Measurements from ENCODE around the gene ITIH5. TPM values are rescaled to one million over a fixed set of nuclear protein-coding genes. Genes with fewer than 3 reads are reported as not detected.

Gene ITIH5
- total and polyA plus RNA-seq, 2 donors: 1.2 to 1.8 TPM

DNA sequence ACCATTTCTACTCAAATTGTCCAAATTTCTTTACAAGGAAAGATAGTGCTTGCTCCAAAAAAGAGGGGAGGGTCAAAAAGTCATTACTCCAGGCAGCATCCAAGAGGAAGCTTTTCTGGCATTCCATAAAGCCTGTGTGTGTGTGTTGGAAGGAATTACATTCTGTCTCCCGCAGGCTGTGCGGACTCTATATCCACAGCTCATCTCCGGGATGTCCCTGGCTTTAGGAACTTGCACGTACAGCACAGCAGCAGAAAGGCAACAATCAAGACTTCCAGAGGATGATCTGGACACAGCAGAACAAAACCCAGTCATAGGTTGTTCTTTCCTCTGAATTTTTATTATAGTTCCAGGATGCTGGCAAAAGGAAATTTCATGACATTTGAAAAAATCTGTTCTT is 94.8 kb downstream of the ITIH5 start:
- no peak overlapping the region for H3K27ac ChIP-seq (ENCODE audit: low read depth in 1 of 2, low read length in 1 of 2)
- no peak overlapping the region for H3K4me3 ChIP-seq (ENCODE audit: low read length in 2 of 2)
- DNase-seq (ENCODE audit: low read depth in 6 of 9, low spot score in 9 of 9): no peak
- H3K36me3 ChIP-seq (ENCODE audit: control insufficient read depth in 2 of 2, insufficient read depth in 2 of 2, low read length in 1 of 2): no peaks in the 10 kb centered on the region
- 96% methylated on average over 4 of the region's 4 CpGs for WGBS
- no peaks in the 10 kb centered on the region for H3K27me3 ChIP-seq (ENCODE audit: control insufficient read depth in 2 of 2, insufficient read depth in 1 of 2, low read length in 1 of 2)
- H3K4me1 ChIP-seq (ENCODE audit: control insufficient read depth in 2 of 2, insufficient read depth in 2 of 2, low read length in 2 of 2): no peaks in the 10 kb centered on the region
- H3K9me3 ChIP-seq (ENCODE audit: control insufficient read depth in 2 of 2, insufficient read depth in 1 of 2, low read length in 1 of 2): no peaks in the 10 kb centered on the region

DNA sequence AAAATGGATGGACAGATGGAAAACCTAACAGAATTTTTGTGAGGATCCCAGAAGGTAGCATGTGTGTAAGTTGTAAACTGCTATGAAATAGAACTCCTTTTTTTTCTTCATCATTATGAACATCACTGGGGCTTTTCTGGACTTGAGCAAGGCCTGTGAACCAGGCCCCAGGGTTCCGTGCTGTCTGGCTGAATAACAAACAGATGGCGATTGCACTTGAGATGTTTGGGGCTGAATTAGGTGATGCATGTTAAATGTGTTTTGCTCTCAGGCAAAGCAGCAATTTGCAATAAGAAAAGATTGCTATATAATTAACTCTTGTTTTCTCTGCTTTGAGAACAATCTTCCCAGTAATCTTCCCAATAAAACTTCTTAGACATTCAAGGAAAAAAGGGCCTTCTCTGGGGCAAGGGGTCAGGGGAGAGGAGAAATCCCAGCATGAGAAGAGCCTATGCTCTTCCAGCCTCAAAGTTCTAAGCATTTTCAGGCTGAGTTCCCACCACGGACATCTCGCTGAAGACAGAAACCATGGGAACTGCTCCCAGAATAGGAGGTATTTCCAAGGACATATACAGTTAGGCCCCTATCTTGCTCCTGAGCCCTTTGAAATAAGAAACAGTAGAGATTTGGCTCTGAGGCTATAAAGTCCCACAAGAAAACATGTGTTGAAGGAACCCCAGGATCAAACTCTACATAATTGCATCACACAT is 98.7 kb downstream of the ITIH5 start:
- H3K27ac ChIP-seq (ENCODE audit: low read depth in 1 of 2, low read length in 1 of 2): no peak overlapping the region
- no peak overlapping the region for H3K4me3 ChIP-seq (ENCODE audit: low read length in 2 of 2)
- H3K36me3 ChIP-seq (ENCODE audit: control insufficient read depth in 2 of 2, insufficient read depth in 2 of 2, low read length in 1 of 2): no peaks in the 10 kb centered on the region
- no peak for DNase-seq (ENCODE audit: low read depth in 6 of 9, low spot score in 9 of 9)
- no peaks in the 10 kb centered on the region for H3K27me3 ChIP-seq (ENCODE audit: control insufficient read depth in 2 of 2, insufficient read depth in 1 of 2, low read length in 1 of 2)
- WGBS: 96% methylated on average over 4 of the region's 4 CpGs
- no peaks in the 10 kb centered on the region for H3K4me1 ChIP-seq (ENCODE audit: control insufficient read depth in 2 of 2, insufficient read depth in 2 of 2, low read length in 2 of 2)
- no peaks in the 10 kb centered on the region for H3K9me3 ChIP-seq (ENCODE audit: control insufficient read depth in 2 of 2, insufficient read depth in 1 of 2, low read length in 1 of 2)

DNA sequence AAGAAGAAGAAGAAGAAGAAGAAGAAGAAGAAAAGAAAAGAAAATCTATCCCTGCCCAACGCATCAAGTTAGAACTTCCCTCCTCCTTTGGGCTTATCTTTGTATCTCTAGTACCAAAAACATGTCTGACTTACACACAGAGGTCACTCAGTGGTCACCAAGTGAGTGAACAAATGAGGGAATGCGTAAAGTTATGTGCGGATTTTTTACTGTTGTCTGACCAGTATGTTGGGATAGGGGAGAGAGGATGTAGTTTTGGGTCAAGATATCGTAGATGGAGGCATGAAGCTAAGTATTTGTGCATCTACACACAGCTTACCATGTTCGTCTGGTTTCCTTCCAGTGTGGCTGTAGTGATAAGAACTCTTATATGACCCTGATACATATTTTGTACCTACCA is 99.9 kb downstream of the ITIH5 start:
- 98% methylated on average over 5 of the region's 5 CpGs for WGBS
- H3K27ac ChIP-seq (ENCODE audit: low read depth in 1 of 2, low read length in 1 of 2): no peak overlapping the region
- H3K9me3 ChIP-seq (ENCODE audit: control insufficient read depth in 2 of 2, insufficient read depth in 1 of 2, low read length in 1 of 2): no peaks in the 10 kb centered on the region
- no peak overlapping the region for H3K4me3 ChIP-seq (ENCODE audit: low read length in 2 of 2)
- no peak for DNase-seq (ENCODE audit: low read depth in 6 of 9, low spot score in 9 of 9)
- H3K27me3 ChIP-seq (ENCODE audit: control insufficient read depth in 2 of 2, insufficient read depth in 1 of 2, low read length in 1 of 2): no peaks in the 10 kb centered on the region
- no peaks in the 10 kb centered on the region for H3K4me1 ChIP-seq (ENCODE audit: control insufficient read depth in 2 of 2, insufficient read depth in 2 of 2, low read length in 2 of 2)
- no peaks in the 10 kb centered on the region for H3K36me3 ChIP-seq (ENCODE audit: control insufficient read depth in 2 of 2, insufficient read depth in 2 of 2, low read length in 1 of 2)

DNA sequence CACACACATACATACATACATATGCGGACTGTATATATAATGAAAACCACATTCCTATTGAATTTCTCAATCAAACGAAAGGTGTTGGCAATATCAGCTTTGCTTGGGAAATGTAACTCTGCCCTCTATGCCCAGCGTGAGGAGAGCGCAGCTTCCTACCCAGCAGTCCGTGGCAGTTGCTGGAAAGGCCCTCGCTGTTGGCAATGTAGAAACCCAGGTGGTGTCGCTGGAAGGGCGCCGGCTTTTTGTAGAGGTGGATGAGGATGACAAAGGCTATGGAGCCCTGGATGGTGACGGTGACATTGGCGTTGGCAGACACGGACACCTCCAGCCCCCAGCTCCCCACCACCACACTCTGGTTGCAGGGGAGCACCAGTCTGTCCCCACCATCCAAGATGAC is 100.9 kb downstream of the ITIH5 start:
- 99% methylated on average over 12 of the region's 12 CpGs for WGBS
- H3K4me1 ChIP-seq (ENCODE audit: control insufficient read depth in 2 of 2, insufficient read depth in 2 of 2, low read length in 2 of 2): peaks cover 0 to 2% of the 10 kb centered on the region in 2 donors
- H3K27me3 ChIP-seq (ENCODE audit: control insufficient read depth in 2 of 2, insufficient read depth in 1 of 2, low read length in 1 of 2): no peaks in the 10 kb centered on the region
- no peaks in the 10 kb centered on the region for H3K9me3 ChIP-seq (ENCODE audit: control insufficient read depth in 2 of 2, insufficient read depth in 1 of 2, low read length in 1 of 2)
- H3K4me3 ChIP-seq (ENCODE audit: low read length in 2 of 2): no peak overlapping the region
- no peak overlapping the region for H3K27ac ChIP-seq (ENCODE audit: low read depth in 1 of 2, low read length in 1 of 2)
- H3K36me3 ChIP-seq (ENCODE audit: control insufficient read depth in 2 of 2, insufficient read depth in 2 of 2, low read length in 1 of 2): no peaks in the 10 kb centered on the region
- no peak for DNase-seq (ENCODE audit: low read depth in 6 of 9, low spot score in 9 of 9)

DNA sequence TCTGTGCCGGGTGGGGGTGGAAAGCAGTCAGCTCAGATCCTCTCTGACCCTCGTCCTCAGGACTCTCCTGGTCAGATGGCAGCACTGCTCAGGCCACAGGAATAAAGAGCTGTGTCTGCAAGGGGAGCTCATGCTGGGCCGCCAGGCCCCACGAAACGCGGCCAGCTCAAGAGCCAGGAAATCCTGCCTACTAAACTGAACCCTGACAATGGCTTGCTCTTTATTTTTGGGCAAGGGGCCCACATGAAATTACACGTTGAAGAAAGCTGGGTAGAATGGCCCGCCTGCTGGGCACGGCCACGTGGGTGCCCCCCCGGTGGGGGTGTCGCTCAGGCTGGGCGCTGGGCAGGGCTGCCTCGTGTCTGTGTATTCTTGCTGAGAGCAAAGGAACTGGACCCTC is 103.0 kb downstream of the ITIH5 start:
- no peaks in the 10 kb centered on the region for H3K36me3 ChIP-seq (ENCODE audit: control insufficient read depth in 2 of 2, insufficient read depth in 2 of 2, low read length in 1 of 2)
- no peaks in the 10 kb centered on the region for H3K9me3 ChIP-seq (ENCODE audit: control insufficient read depth in 2 of 2, insufficient read depth in 1 of 2, low read length in 1 of 2)
- no peak overlapping the region for H3K27ac ChIP-seq (ENCODE audit: low read depth in 1 of 2, low read length in 1 of 2)
- peaks cover 0 to 2% of the 10 kb centered on the region in 2 donors for H3K4me1 ChIP-seq (ENCODE audit: control insufficient read depth in 2 of 2, insufficient read depth in 2 of 2, low read length in 2 of 2)
- no peak for DNase-seq (ENCODE audit: low read depth in 6 of 9, low spot score in 9 of 9)
- no peak overlapping the region for H3K4me3 ChIP-seq (ENCODE audit: low read length in 2 of 2)
- 67% methylated on average over 14 of the region's 14 CpGs for WGBS
- no peaks in the 10 kb centered on the region for H3K27me3 ChIP-seq (ENCODE audit: control insufficient read depth in 2 of 2, insufficient read depth in 1 of 2, low read length in 1 of 2)

DNA sequence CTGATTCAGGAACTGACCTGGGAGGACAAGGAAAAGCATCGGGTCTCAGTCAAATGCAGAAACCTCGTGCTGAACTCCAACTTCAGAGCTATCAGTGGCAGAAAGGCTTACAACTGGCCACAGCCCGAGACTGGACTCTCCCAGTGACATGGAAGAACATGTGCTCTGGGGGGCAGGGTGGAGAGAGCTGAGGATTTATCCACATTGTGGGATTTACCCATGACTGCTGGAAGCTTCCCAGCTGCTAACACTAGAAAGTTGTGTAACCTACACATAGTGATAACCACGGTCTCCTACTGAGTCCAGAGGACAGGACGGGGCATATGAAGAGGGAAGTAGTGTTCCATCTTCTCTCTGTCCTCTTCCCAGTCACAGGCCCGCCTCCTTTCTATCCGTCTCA is 103.4 kb downstream of the ITIH5 start:
- no peaks in the 10 kb centered on the region for H3K9me3 ChIP-seq (ENCODE audit: control insufficient read depth in 2 of 2, insufficient read depth in 1 of 2, low read length in 1 of 2)
- no peaks in the 10 kb centered on the region for H3K27me3 ChIP-seq (ENCODE audit: control insufficient read depth in 2 of 2, insufficient read depth in 1 of 2, low read length in 1 of 2)
- H3K27ac ChIP-seq (ENCODE audit: low read depth in 1 of 2, low read length in 1 of 2): no peak overlapping the region
- 62% methylated on average over 7 of the region's 7 CpGs for WGBS
- H3K36me3 ChIP-seq (ENCODE audit: control insufficient read depth in 2 of 2, insufficient read depth in 2 of 2, low read length in 1 of 2): no peaks in the 10 kb centered on the region
- H3K4me3 ChIP-seq (ENCODE audit: low read length in 2 of 2): no peak overlapping the region
- H3K4me1 ChIP-seq (ENCODE audit: control insufficient read depth in 2 of 2, insufficient read depth in 2 of 2, low read length in 2 of 2): peaks cover 0 to 2% of the 10 kb centered on the region in 2 donors
- DNase-seq (ENCODE audit: low read depth in 6 of 9, low spot score in 9 of 9): no peak

DNA sequence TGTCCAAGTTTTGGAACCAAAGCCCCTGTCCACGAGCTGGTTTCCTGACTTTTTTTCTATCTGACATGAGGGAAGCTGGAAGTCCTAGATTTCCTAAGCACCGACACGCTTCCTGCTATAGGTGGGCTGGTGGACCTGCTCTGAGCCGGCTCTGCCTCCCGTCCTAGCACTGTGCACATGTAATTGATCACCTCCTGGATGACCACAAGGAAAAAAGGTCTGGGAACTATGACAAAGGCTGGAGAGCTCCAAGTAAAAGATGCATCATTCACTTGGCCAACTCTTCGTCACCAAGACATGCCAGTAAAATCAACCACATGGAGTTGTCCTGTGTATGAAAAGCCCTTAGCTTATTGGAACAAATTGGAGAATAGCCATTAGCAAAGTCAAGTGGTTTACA is 104.8 kb downstream of the ITIH5 start:
- Histone ChIP-seq H3K4me1 (ENCODE audit: control insufficient read depth in 2 of 2, insufficient read depth in 2 of 2, low read length in 2 of 2) (peaks cover 0 to 2% of the 10 kb centered on the region in 2 donors), H3K27ac (ENCODE audit: low read depth in 1 of 2, low read length in 1 of 2) (no peak overlapping the region)

DNA sequence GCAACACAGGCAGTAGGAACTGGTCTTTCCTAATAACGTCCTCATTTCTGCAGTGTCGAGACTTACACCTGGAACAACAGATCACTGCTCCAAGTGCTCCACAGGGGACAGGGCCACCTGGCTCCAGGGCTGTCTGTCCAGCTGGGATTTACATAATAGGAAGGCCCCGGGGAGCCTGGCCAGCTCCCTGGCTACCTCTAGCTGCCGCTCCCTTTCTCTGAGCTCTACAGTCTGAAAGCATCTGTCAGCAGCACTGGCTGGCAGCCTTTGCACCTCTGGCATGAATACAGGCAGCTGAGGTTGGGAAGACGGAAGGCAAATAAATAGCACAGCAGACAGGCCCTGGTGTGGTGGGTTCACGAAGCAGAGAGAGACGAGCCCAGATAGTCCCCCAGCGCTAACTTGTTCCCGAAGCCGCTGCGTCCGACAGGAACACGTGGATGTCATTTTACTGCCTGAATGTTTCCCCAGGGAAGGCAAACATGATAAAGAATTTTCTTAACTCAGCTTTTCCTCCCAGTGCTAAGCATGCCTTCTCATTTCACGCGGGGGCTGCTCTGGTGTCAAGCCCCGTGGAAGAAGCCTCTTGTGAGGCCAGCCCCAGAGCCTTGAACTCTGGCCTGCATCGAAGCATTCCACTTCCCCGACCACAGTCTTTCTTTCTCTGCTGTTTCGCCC is 105.4 kb downstream of the ITIH5 start:
- Histone ChIP-seq H3K36me3 (ENCODE audit: control insufficient read depth in 2 of 2, insufficient read depth in 2 of 2, low read length in 1 of 2) (no peaks in the 10 kb centered on the region), H3K4me3 (ENCODE audit: low read length in 2 of 2) (no peak overlapping the region), H3K27ac (ENCODE audit: low read depth in 1 of 2, low read length in 1 of 2) (no peak overlapping the region), H3K9me3 (ENCODE audit: control insufficient read depth in 2 of 2, insufficient read depth in 1 of 2, low read length in 1 of 2) (no peaks in the 10 kb centered on the region), H3K4me1 (ENCODE audit: control insufficient read depth in 2 of 2, insufficient read depth in 2 of 2, low read length in 2 of 2) (peaks cover 0 to 2% of the 10 kb centered on the region in 2 donors), H3K27me3 (ENCODE audit: control insufficient read depth in 2 of 2, insufficient read depth in 1 of 2, low read length in 1 of 2) (no peaks in the 10 kb centered on the region)
- no peak for DNase-seq (ENCODE audit: low read depth in 6 of 9, low spot score in 9 of 9)
- WGBS: 88% methylated on average over 19 of the region's 19 CpGs

More for the DNA sequence above, 104.8 kb downstream of the ITIH5 start:
- Histone ChIP-seq H3K9me3 (ENCODE audit: control insufficient read depth in 2 of 2, insufficient read depth in 1 of 2, low read length in 1 of 2) (no peaks in the 10 kb centered on the region), H3K36me3 (ENCODE audit: control insufficient read depth in 2 of 2, insufficient read depth in 2 of 2, low read length in 1 of 2) (no peaks in the 10 kb centered on the region), H3K4me3 (ENCODE audit: low read length in 2 of 2) (no peak overlapping the region), H3K27me3 (ENCODE audit: control insufficient read depth in 2 of 2, insufficient read depth in 1 of 2, low read length in 1 of 2) (no peaks in the 10 kb centered on the region)
- 96% methylated on average over 6 of the region's 6 CpGs for WGBS
- DNase-seq (ENCODE audit: low read depth in 6 of 9, low spot score in 9 of 9): no peak

DNA sequence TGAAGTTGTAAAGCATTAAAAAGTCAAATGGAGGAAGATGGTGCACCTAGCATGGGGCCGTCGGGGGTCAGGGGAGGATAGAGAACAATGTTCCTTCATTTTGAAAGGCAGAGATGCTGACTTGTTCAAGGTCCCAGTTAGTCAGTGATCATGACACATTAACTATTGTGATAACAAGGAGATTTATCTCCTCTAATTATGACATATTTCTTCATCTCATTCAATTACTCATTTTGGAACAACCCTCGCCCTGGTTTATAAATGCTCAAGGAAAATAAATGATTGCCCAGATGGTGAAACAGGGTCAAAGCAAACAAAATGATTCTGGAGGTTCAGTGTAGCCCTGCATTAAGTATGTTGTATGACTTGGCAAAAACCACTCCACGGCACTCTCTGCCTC is 106.2 kb downstream of the ITIH5 start:
- WGBS: 71% methylated on average over 4 of the region's 4 CpGs
- no peak for DNase-seq (ENCODE audit: low read depth in 6 of 9, low spot score in 9 of 9)
- no peak overlapping the region for H3K27ac ChIP-seq (ENCODE audit: low read depth in 1 of 2, low read length in 1 of 2)
- H3K36me3 ChIP-seq (ENCODE audit: control insufficient read depth in 2 of 2, insufficient read depth in 2 of 2, low read length in 1 of 2): no peaks in the 10 kb centered on the region
- no peaks in the 10 kb centered on the region for H3K27me3 ChIP-seq (ENCODE audit: control insufficient read depth in 2 of 2, insufficient read depth in 1 of 2, low read length in 1 of 2)
- no peaks in the 10 kb centered on the region for H3K9me3 ChIP-seq (ENCODE audit: control insufficient read depth in 2 of 2, insufficient read depth in 1 of 2, low read length in 1 of 2)
- H3K4me3 ChIP-seq (ENCODE audit: low read length in 2 of 2): no peak overlapping the region
- peaks cover 0 to 2% of the 10 kb centered on the region in 2 donors for H3K4me1 ChIP-seq (ENCODE audit: control insufficient read depth in 2 of 2, insufficient read depth in 2 of 2, low read length in 2 of 2)

Measured in thymus (tissue), 11 donors.